ENCODE measurements around the gene LRRTM1.

The LRRTM1 gene

GRCh38 chr2:80288576-80288975 lies 16.0 kb downstream of the LRRTM1 start:
- Histone ChIP-seq H2AFZ (ENCODE audit: low read depth, low read length, severe bottlenecking) (no peak overlapping the region), H3F3A (ENCODE audit: insufficient read depth) (no peaks in the 10 kb centered on the region), H3K4me2 (ENCODE audit: low read depth, low read length, poor library complexity, severe bottlenecking) (no peak overlapping the region)

DNA sequence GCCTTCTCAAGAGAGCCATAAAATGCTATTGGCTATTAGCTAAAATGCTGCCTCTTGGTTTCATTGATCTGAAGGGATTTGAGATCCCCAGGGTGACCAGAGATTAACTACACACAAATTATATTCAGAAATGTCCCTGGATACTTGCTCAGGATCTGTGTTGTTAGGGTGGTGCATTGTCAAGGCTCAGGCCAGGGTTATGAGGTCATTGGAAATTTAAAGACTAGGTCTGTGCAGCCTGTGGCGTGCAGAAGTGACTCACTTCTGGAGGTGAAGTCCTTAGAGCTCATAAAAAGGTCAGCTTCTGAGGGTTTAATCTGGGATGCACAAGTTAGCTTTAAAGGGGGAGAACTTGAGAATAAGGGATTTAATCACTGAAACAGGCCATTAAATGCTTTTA lies 23.5 kb downstream of the LRRTM1 start:
- Histone ChIP-seq H2AFZ (ENCODE audit: low read depth, low read length, severe bottlenecking) (no peak overlapping the region), H3K4me2 (ENCODE audit: low read depth, low read length, poor library complexity, severe bottlenecking) (no peak overlapping the region), H3K27ac (ENCODE audit: low read depth, low read length) (no peak overlapping the region), H3K36me3 (ENCODE audit: low read length) (no peaks in the 10 kb centered on the region), H3K4me3 (ENCODE audit: insufficient read depth, low read length, poor library complexity, severe bottlenecking) (no peak overlapping the region), H3K79me2 (ENCODE audit: insufficient read depth, low read length) (no peaks in the 10 kb centered on the region), H3K27me3 (ENCODE audit: low read length) (no peaks in the 10 kb centered on the region), H4K20me1 (ENCODE audit: low read depth, low read length) (no peaks in the 10 kb centered on the region), H3K9ac (ENCODE audit: low read length) (no peak overlapping the region), H3K9me2 (replicated peaks; ENCODE audit: insufficient read depth, low read length) (no peaks in the 10 kb centered on the region), H3F3A (ENCODE audit: insufficient read depth) (no peaks in the 10 kb centered on the region), H3K9me3 (ENCODE audit: insufficient read depth, low read length) (no peaks in the 10 kb centered on the region)
- TF ChIP-seq EZH2phosphoT487 (conservative IDR thresholded peaks at IDR 0.05; ENCODE audit: low read length) (no peak), CTCF (IDR thresholded peaks at IDR 0.05; ENCODE audit: insufficient read depth, low read length, poor library complexity, severe bottlenecking) (no peak)

More at GRCh38 chr2:80288576-80288975, 16.0 kb downstream of the LRRTM1 start:
- no peak for TF ChIP-seq CTCF (IDR thresholded peaks at IDR 0.05; ENCODE audit: insufficient read depth, low read length, poor library complexity, severe bottlenecking)
- TF ChIP-seq EZH2phosphoT487 (conservative IDR thresholded peaks at IDR 0.05; ENCODE audit: low read length) = no peak
- no peaks in the 10 kb centered on the region for H3K9me3 ChIP-seq (ENCODE audit: insufficient read depth, low read length)
- H3K9ac ChIP-seq (ENCODE audit: low read length) = no peak overlapping the region
- H3K27ac ChIP-seq (ENCODE audit: low read depth, low read length) = no peak overlapping the region
- H3K79me2 ChIP-seq (ENCODE audit: insufficient read depth, low read length) = no peaks in the 10 kb centered on the region
- H3K9me2 ChIP-seq (replicated peaks; ENCODE audit: insufficient read depth, low read length) = no peaks in the 10 kb centered on the region
- H4K20me1 ChIP-seq (ENCODE audit: low read depth, low read length) = no peaks in the 10 kb centered on the region
- H3K4me3 ChIP-seq (ENCODE audit: insufficient read depth, low read length, poor library complexity, severe bottlenecking) = no peak overlapping the region
- no peaks in the 10 kb centered on the region for H3K27me3 ChIP-seq (ENCODE audit: low read length)
- no peaks in the 10 kb centered on the region for H3K36me3 ChIP-seq (ENCODE audit: low read length)

DNA sequence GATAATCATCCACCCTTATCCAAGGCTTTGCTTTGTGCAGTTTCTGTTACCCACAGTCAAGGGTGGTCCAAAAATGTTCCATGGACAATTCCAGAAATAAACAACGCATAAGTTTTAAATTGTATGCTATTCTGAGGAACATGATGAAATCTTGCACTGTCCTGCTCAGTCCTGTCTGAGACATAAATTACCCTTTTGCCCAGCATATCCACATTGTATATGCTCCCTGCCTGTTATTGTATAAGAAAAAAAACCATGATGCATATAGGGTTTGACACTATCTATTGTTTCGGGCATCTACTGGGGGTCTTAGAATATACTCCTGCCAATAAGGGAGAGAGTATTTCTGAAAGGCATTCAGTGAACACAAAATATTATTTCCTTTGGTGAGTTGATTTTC lies 24.0 kb downstream of the LRRTM1 start:
- Histone ChIP-seq H4K20me1 (ENCODE audit: low read depth, low read length) (no peaks in the 10 kb centered on the region), H3K79me2 (ENCODE audit: insufficient read depth, low read length) (no peaks in the 10 kb centered on the region), H3K9me2 (replicated peaks; ENCODE audit: insufficient read depth, low read length) (no peaks in the 10 kb centered on the region), H3K27me3 (ENCODE audit: low read length) (no peaks in the 10 kb centered on the region), H3K4me3 (ENCODE audit: insufficient read depth, low read length, poor library complexity, severe bottlenecking) (no peak overlapping the region), H3K27ac (ENCODE audit: low read depth, low read length) (no peak overlapping the region), H3F3A (ENCODE audit: insufficient read depth) (no peaks in the 10 kb centered on the region), H3K9me3 (ENCODE audit: insufficient read depth, low read length) (no peaks in the 10 kb centered on the region), H3K9ac (ENCODE audit: low read length) (no peak overlapping the region), H2AFZ (ENCODE audit: low read depth, low read length, severe bottlenecking) (no peak overlapping the region), H3K4me2 (ENCODE audit: low read depth, low read length, poor library complexity, severe bottlenecking) (no peak overlapping the region), H3K36me3 (ENCODE audit: low read length) (no peaks in the 10 kb centered on the region)
- no peak for TF ChIP-seq CTCF (IDR thresholded peaks at IDR 0.05; ENCODE audit: insufficient read depth, low read length, poor library complexity, severe bottlenecking)
- TF ChIP-seq EZH2phosphoT487 (conservative IDR thresholded peaks at IDR 0.05; ENCODE audit: low read length) = no peak
